ENCODE data around the gene GABRG2. TPM values are rescaled to one million over a fixed set of nuclear protein-coding genes. Genes with fewer than 3 reads are reported as not detected.

The GABRG2 gene
- polyA plus RNA-seq, 3 donors: not detected

GRCh38 chr5:162139190-162139589, 71.6 kb downstream of the GABRG2 start:
- Histone ChIP-seq H3K4me1 (ENCODE audit: control insufficient read depth in 1 of 2, insufficient read depth in 2 of 2, low read length in 2 of 2) (no peaks in the 10 kb centered on the region), H3K9me3 (replicated peaks in 1 of 2; ENCODE audit: control insufficient read depth in 1 of 2, insufficient read depth in 1 of 2, low read length in 2 of 2) (peaks cover 0 to 3% of the 10 kb centered on the region in 2 donors), H3K36me3 (replicated peaks in 1 of 2; ENCODE audit: control insufficient read depth in 1 of 2, insufficient read depth in 2 of 2, low read length in 2 of 2) (no peaks in the 10 kb centered on the region), H3K4me2 (replicated peaks; ENCODE audit: extremely low read depth, low read length, poor library complexity, severe bottlenecking) (no peak overlapping the region), H3K9ac (ENCODE audit: insufficient read depth, low read length, poor library complexity, severe bottlenecking) (no peak overlapping the region), H3K27me3 (ENCODE audit: control insufficient read depth in 2 of 2, insufficient read depth in 2 of 2, low read length in 2 of 2) (no peaks in the 10 kb centered on the region), H4K20me1 (ENCODE audit: insufficient read depth, low read length) (no peaks in the 10 kb centered on the region), H2AFZ (ENCODE audit: insufficient read depth, low read depth, low read length, poor library complexity, severe bottlenecking) (no peak overlapping the region), H3K79me2 (ENCODE audit: insufficient read depth, low read length) (no peaks in the 10 kb centered on the region), H3K27ac (ENCODE audit: low read depth in 1 of 2, low read length in 2 of 2) (no peak overlapping the region), H3K4me3 (replicated peaks in 1 of 3; ENCODE audit: low read depth in 2 of 3, low read length in 3 of 3) (no peak overlapping the region)
- intact Hi-C loops (cut with micrococcal nuclease): no loop called here
- TF ChIP-seq CTCF (IDR thresholded peaks at IDR 0.05): no peak
- H3K27me3 Mint-ChIP-seq (ENCODE audit: low read depth in 3 of 3): no peaks in the 10 kb centered on the region
- DNase-seq: no peak
- no peak overlapping the region for H3K4me3 Mint-ChIP-seq
- peaks cover 0 to 8% (median 3%) of the 10 kb centered on the region in 7 donors for H3K9me3 Mint-ChIP-seq
- 88% methylated on average over 3 of the region's 3 CpGs for WGBS (ENCODE audit: insufficient coverage)
- H3K27ac Mint-ChIP-seq: no peak overlapping the region
- no peaks in the 10 kb centered on the region for H3K4me1 Mint-ChIP-seq
- H3K36me3 Mint-ChIP-seq: no peaks in the 10 kb centered on the region

GRCh38 chr5:162154242-162154641, 86.7 kb downstream of the GABRG2 start:
- Mint-ChIP-seq H3K27me3 (ENCODE audit: low read depth in 3 of 3) (peaks cover 0 to 1% (median 0%) of the 10 kb centered on the region in 3 donors), H3K27ac (no peak overlapping the region), H3K4me3 (no peak overlapping the region), H3K9me3 (peaks cover 0 to 4% (median 0%) of the 10 kb centered on the region in 7 donors), H3K36me3 (no peaks in the 10 kb centered on the region), H3K4me1 (no peaks in the 10 kb centered on the region)
- Histone ChIP-seq H3K27ac (ENCODE audit: low read depth in 1 of 2, low read length in 2 of 2) (no peak overlapping the region), H4K20me1 (ENCODE audit: insufficient read depth, low read length) (no peaks in the 10 kb centered on the region), H3K79me2 (ENCODE audit: insufficient read depth, low read length) (no peaks in the 10 kb centered on the region), H3K36me3 (replicated peaks in 1 of 2; ENCODE audit: control insufficient read depth in 1 of 2, insufficient read depth in 2 of 2, low read length in 2 of 2) (no peaks in the 10 kb centered on the region), H3K27me3 (ENCODE audit: control insufficient read depth in 2 of 2, insufficient read depth in 2 of 2, low read length in 2 of 2) (no peaks in the 10 kb centered on the region), H3K4me1 (ENCODE audit: control insufficient read depth in 1 of 2, insufficient read depth in 2 of 2, low read length in 2 of 2) (no peaks in the 10 kb centered on the region), H3K4me2 (replicated peaks; ENCODE audit: extremely low read depth, low read length, poor library complexity, severe bottlenecking) (no peak overlapping the region), H3K9me3 (replicated peaks in 1 of 2; ENCODE audit: control insufficient read depth in 1 of 2, insufficient read depth in 1 of 2, low read length in 2 of 2) (no peaks in the 10 kb centered on the region), H2AFZ (ENCODE audit: insufficient read depth, low read depth, low read length, poor library complexity, severe bottlenecking) (no peak overlapping the region), H3K4me3 (replicated peaks in 1 of 3; ENCODE audit: low read depth in 2 of 3, low read length in 3 of 3) (no peak overlapping the region), H3K9ac (ENCODE audit: insufficient read depth, low read length, poor library complexity, severe bottlenecking) (no peak overlapping the region)
- TF ChIP-seq CTCF (IDR thresholded peaks at IDR 0.05): no peak
- WGBS (ENCODE audit: insufficient coverage): no CpG with 5 or more reads among the region's 1 CpG
- intact Hi-C loops (cut with micrococcal nuclease): no loop called here
- DNase-seq: no peak

Measured in CD14-positive monocyte (primary cell).